GM23338 (cell line): ENCODE results near the gene TRAPPC14.

Experiments used
- CREB1 ChIP-seq: fragments of 250-450 bp; sonication (Bioruptor Pico); IDR thresholded peaks from 2 replicates; pipeline ENCODE4 v1.5.0; 2020; ENCODE audit warnings: low read depth, mild to moderate bottlenecking, moderate library complexity
- CTCF ChIP-seq, 2 experiments: fragments of 200-600 bp in 1 of 2; sonication (generic) in 1 of 2; conservative IDR thresholded peaks; 2 replicates each; pipeline versions ENCODE4 v1.5.1 to v1.6.1; 2016 to 2017; ENCODE audit warnings: antibody characterized with exemption in 2 of 2, low read depth in 2 of 2, mild to moderate bottlenecking in 2 of 2, moderate library complexity in 1 of 2
- ETS1 ChIP-seq: IDR thresholded peaks from 2 replicates; pipeline ENCODE4 v1.6.1; 2016; ENCODE audit warnings: antibody characterized with exemption
- EZH2 ChIP-seq: fragments of 200-600 bp; sonication (generic); IDR thresholded peaks from one replicate; pipeline ENCODE4 v1.8.0; 2017; ENCODE audit warnings: antibody characterized with exemption, mild to moderate bottlenecking, low read depth; ENCODE audit not compliant: unreplicated experiment
- EZH2phosphoT487 ChIP-seq: fragments of 200-600 bp; sonication (generic); IDR thresholded peaks from one replicate; pipeline ENCODE4 v1.8.1; 2018; ENCODE audit warnings: antibody characterized with exemption; ENCODE audit not compliant: unreplicated experiment
- JUNB ChIP-seq: IDR thresholded peaks from one replicate; pipeline ENCODE4 v1.6.1; 2016; ENCODE audit warnings: antibody characterized with exemption; ENCODE audit not compliant: unreplicated experiment
- NANOG ChIP-seq: IDR thresholded peaks from 2 replicates; pipeline ENCODE4 v1.6.1; 2016; ENCODE audit warnings: antibody characterized with exemption, borderline replicate concordance
- POLR2AphosphoS5 ChIP-seq: IDR thresholded peaks from 2 replicates; pipeline ENCODE4 v1.6.1; 2016; ENCODE audit warnings: antibody characterized with exemption, low read depth
- REST ChIP-seq: IDR thresholded peaks from one replicate; pipeline ENCODE4 v1.6.1; 2018; ENCODE audit warnings: antibody characterized with exemption; ENCODE audit not compliant: unreplicated experiment
- STAT1 ChIP-seq: IDR thresholded peaks from one replicate; pipeline ENCODE4 v1.6.1; 2016; ENCODE audit warnings: antibody characterized with exemption; ENCODE audit not compliant: unreplicated experiment
- ZNF114 ChIP-seq: fragments of 250-450 bp; sonication (Bioruptor Pico); IDR thresholded peaks from 2 replicates; pipeline ENCODE4 v1.5.0; 2020; ENCODE audit warnings: mild to moderate bottlenecking, moderate library complexity
- ZNF331 ChIP-seq: fragments of 250-450 bp; sonication (Bioruptor Pico); IDR thresholded peaks from 2 replicates; pipeline ENCODE4 v1.5.0; 2020; ENCODE audit warnings: low read depth, mild to moderate bottlenecking, moderate library complexity
- ZNF462 ChIP-seq: fragments of 250-450 bp; sonication (Bioruptor Pico); IDR thresholded peaks from 2 replicates; pipeline ENCODE4 v1.5.0; 2020; ENCODE audit warnings: mild to moderate bottlenecking, moderate library complexity

- TF ChIP-seq CTCF (conservative IDR thresholded peaks at IDR 0.05; ENCODE audit: low read depth in 2 of 2) (no peak), POLR2AphosphoS5 (no peak), EZH2 (no peak), ETS1 (no peak), EZH2phosphoT487 (no peak), REST (no peak), ZNF331 (CRISPR knock-in tag) (no peak), CREB1 (CRISPR knock-in tag) (no peak), JUNB (no peak), NANOG (no peak), STAT1 (no peak), ZNF114 (no peak), ZNF462 (CRISPR knock-in tag) (no peak)
These were observed 2.8 kb downstream of the TRAPPC14 start for GRCh38 chr7:100155553-100156317.
